ENCODE data around the gene WASHC4. TPM values are rescaled to one million over a fixed set of nuclear protein-coding genes. Genes with fewer than 3 reads are reported as not detected.

Gene WASHC4
- total RNA-seq, 2 experiments from 2014 or later = 48.4 to 50.1 TPM

- H3K27ac Mint-ChIP-seq = no peak overlapping the region
- H3K27me3 Mint-ChIP-seq = peaks cover 49% of the 10 kb centered on the region
- CTCF ChIA-PET = no interaction called here
- no peaks in the 10 kb centered on the region for H3K36me3 Mint-ChIP-seq (ENCODE audit: low read depth)
- POLR2A ChIA-PET = no interaction called here
- DNase-seq = no peak
- no peak overlapping the region for H3K4me3 Mint-ChIP-seq
- H3K4me1 Mint-ChIP-seq = peaks cover 10% of the 10 kb centered on the region
- H3K9me3 Mint-ChIP-seq = peaks cover 3% of the 10 kb centered on the region
Measured at GRCh38 chr12:105102673-105103072, 4.9 kb upstream of the WASHC4 start.

- Mint-ChIP-seq H3K4me1 (peaks cover 23% of the 10 kb centered on the region), H3K9me3 (peaks cover 3% of the 10 kb centered on the region), H3K27ac (no peak overlapping the region), H3K36me3 (ENCODE audit: low read depth) (peaks cover 1% of the 10 kb centered on the region), H3K27me3 (peaks cover 28% of the 10 kb centered on the region), H3K4me3 (no peak overlapping the region)
- POLR2A ChIA-PET = no interaction called here
- DNase-seq = no peak
- CTCF ChIA-PET = no interaction called here
Measured at GRCh38 chr12:105104762-105105161, 2.8 kb upstream of the WASHC4 start.

- peaks cover 19% of the 10 kb centered on the region for H3K27me3 Mint-ChIP-seq
- peaks cover 30% of the 10 kb centered on the region for H3K4me1 Mint-ChIP-seq
- H3K36me3 Mint-ChIP-seq (ENCODE audit: low read depth) = peaks cover 8% of the 10 kb centered on the region
- peaks cover 3% of the 10 kb centered on the region for H3K9me3 Mint-ChIP-seq
- ChIA-PET POLR2A (interaction anchor here (1.9 kb wide), 1 partner anchor 10 kb away, joined by 9 read pairs; no protein-coding TSS in a partner anchor), CTCF (no interaction called here)
- H3K27ac Mint-ChIP-seq = no peak overlapping the region
- peak overlapping the region; percentile 92 for H3K4me3 Mint-ChIP-seq
- DNase-seq = no peak
Measured at GRCh38 chr12:105106621-105107020, 910 bp upstream of the WASHC4 start.

- H3K9me3 Mint-ChIP-seq = peaks cover 3% of the 10 kb centered on the region
- H3K4me1 Mint-ChIP-seq = peaks cover 34% of the 10 kb centered on the region
- ChIA-PET CTCF (no interaction called here), POLR2A (interaction anchor here (1.0 to 2.6 kb wide), 10 partner anchors 8 to 1353 kb away, joined by 3 to 14 read pairs (median 4); partner anchors contain the start of genes APPL2, C12orf75 and NFYB)
- peaks cover 16% of the 10 kb centered on the region for H3K27me3 Mint-ChIP-seq
- peak overlapping the region; percentile 73 for H3K27ac Mint-ChIP-seq
- peak overlapping the region; percentile 92 for H3K4me3 Mint-ChIP-seq
- no peak for DNase-seq
- H3K36me3 Mint-ChIP-seq (ENCODE audit: low read depth) = peaks cover 13% of the 10 kb centered on the region
Measured at GRCh38 chr12:105107171-105107493, 399 bp upstream of the WASHC4 start.

DNA sequence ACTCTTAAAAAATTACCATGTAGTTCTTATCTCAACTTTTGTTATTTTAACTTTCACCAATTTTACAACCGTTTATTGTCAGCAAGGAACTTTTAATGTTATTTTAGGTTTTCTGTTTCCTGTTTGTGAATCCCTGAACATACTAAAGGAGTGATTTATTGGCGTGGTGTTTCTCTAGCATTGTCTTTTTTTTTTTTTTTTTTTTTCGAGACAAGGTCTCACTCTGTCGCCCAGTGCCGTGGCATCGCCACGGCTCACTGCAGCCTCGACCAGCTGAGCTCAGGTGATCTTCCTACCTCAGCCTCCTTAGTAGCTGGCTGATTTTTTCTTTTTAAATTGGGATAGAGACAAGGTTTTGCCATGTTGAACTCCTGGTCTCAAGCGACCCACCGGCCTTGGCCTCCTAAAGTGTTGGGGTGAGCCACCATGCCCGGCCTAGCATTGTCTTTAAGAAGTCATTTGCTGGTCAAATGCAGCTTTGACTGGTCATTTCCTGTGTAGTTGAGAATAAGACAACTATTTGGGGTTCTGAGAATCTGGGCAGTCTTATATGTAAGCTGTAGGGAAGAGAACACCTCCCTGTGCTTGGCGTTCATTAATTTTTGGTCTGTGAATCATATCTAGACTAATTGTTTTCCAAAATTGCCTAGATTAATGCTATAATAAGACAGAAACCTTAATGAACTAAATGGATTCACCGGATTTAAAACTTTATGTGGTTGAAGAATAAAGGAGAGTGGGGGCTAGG is 2.1 kb downstream of the WASHC4 start:
- H3K4me1 Mint-ChIP-seq = peaks cover 44% of the 10 kb centered on the region
- H3K4me3 Mint-ChIP-seq = peak overlapping the region; percentile 92
- POLR2A ChIA-PET = interaction anchor here (1.5 to 2.6 kb wide), 4 partner anchors 26 to 1180 kb away, joined by 3 to 14 read pairs (median 5); partner anchors contain the start of genes APPL2, EID3 and HSP90B1
- peaks cover 30% of the 10 kb centered on the region for H3K36me3 Mint-ChIP-seq (ENCODE audit: low read depth)
- peaks cover 5% of the 10 kb centered on the region for H3K27me3 Mint-ChIP-seq
- H3K9me3 Mint-ChIP-seq = peaks cover 3% of the 10 kb centered on the region
- no peak for DNase-seq
- H3K27ac Mint-ChIP-seq = peak overlapping the region; percentile 96
- CTCF ChIA-PET = interaction anchor here (0.9 kb wide), 1 partner anchor 20 kb away, joined by 3 read pairs; no protein-coding TSS in a partner anchor

GRCh38 chr12:105110851-105111250 is 3.3 kb downstream of the WASHC4 start:
- Mint-ChIP-seq H3K36me3 (ENCODE audit: low read depth) (peaks cover 41% of the 10 kb centered on the region), H3K4me3 (no peak overlapping the region), H3K27ac (no peak overlapping the region), H3K4me1 (peaks cover 47% of the 10 kb centered on the region), H3K9me3 (no peaks in the 10 kb centered on the region), H3K27me3 (no peaks in the 10 kb centered on the region)
- ChIA-PET POLR2A (no interaction called here), CTCF (no interaction called here)
- no peak for DNase-seq

- POLR2A ChIA-PET = no interaction called here
- DNase-seq = no peak
- H3K9me3 Mint-ChIP-seq = no peaks in the 10 kb centered on the region
- H3K27ac Mint-ChIP-seq = no peak overlapping the region
- H3K36me3 Mint-ChIP-seq (ENCODE audit: low read depth) = peaks cover 58% of the 10 kb centered on the region
- peaks cover 42% of the 10 kb centered on the region for H3K4me1 Mint-ChIP-seq
- H3K27me3 Mint-ChIP-seq = no peaks in the 10 kb centered on the region
- H3K4me3 Mint-ChIP-seq = no peak overlapping the region
- CTCF ChIA-PET = no interaction called here
Measured at GRCh38 chr12:105113094-105113493, 5.6 kb downstream of the WASHC4 start.

DNA sequence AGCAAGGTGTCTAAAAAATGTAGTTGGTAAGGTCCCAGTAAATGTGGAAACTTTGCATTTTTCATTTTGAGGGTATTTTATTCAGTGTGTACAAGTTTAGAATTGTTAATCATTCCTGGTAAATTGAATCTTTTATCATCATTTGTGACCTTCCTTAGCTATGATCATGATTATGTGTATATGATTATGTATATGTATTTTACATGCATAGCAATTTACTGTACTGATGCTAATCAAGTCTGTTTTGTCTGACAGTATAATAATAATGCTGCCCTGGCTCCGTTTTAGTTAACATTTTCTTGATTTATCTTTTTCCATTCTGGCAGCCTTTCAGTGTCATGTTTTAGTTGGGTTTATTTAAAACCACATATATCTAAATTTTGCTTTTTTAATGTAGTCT is 9.4 kb downstream of the WASHC4 start:
- Mint-ChIP-seq H3K27me3 (no peaks in the 10 kb centered on the region), H3K4me3 (no peak overlapping the region), H3K9me3 (no peaks in the 10 kb centered on the region), H3K27ac (no peak overlapping the region), H3K36me3 (ENCODE audit: low read depth) (peaks cover 81% of the 10 kb centered on the region), H3K4me1 (peaks cover 18% of the 10 kb centered on the region)
- DNase-seq = no peak
- POLR2A ChIA-PET = interaction anchor here (2.8 kb wide), 1 partner anchor 9 kb away, joined by 9 read pairs; the partner anchor contains the start of gene WASHC4
- CTCF ChIA-PET = interaction anchor here (0.9 kb wide), 1 partner anchor 8 kb away, joined by 3 read pairs; no protein-coding TSS in a partner anchor

DNA sequence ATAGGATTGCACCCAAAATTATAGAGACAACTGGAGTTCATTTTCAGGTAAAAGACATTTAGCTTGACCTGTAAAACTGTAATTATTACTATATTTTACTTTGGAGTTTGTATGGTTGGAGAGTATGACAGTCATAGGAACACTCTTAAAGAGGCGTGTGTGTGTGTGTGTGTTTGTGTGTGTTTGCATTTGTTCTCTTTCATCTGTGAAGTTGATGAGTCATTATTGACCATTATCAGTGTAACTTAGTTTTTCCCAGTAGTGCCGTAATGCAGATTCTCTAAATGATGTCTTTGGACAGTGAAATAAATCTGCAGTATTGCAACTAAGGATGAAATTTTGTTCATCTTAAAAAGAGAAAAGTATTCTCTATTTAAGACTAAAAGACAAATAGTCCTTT is 13.0 kb downstream of the WASHC4 start:
- Mint-ChIP-seq H3K36me3 (ENCODE audit: low read depth) (peaks cover 73% of the 10 kb centered on the region), H3K9me3 (no peaks in the 10 kb centered on the region), H3K27ac (no peak overlapping the region), H3K4me1 (peaks cover 11% of the 10 kb centered on the region), H3K27me3 (no peaks in the 10 kb centered on the region), H3K4me3 (no peak overlapping the region)
- DNase-seq = no peak
- POLR2A ChIA-PET = interaction anchor here (1.1 kb wide), 1 partner anchor 9 kb away, joined by 5 read pairs; no protein-coding TSS in a partner anchor
- CTCF ChIA-PET = no interaction called here

GRCh38 chr12:105138248-105138647 is 30.7 kb downstream of the WASHC4 start:
- DNase-seq = no peak
- H3K36me3 Mint-ChIP-seq (ENCODE audit: low read depth) = peaks cover 69% of the 10 kb centered on the region
- no peak overlapping the region for H3K4me3 Mint-ChIP-seq
- POLR2A ChIA-PET = no interaction called here
- CTCF ChIA-PET = no interaction called here
- no peak overlapping the region for H3K27ac Mint-ChIP-seq
- no peaks in the 10 kb centered on the region for H3K9me3 Mint-ChIP-seq
- H3K4me1 Mint-ChIP-seq = no peaks in the 10 kb centered on the region
- H3K27me3 Mint-ChIP-seq = no peaks in the 10 kb centered on the region

DNA sequence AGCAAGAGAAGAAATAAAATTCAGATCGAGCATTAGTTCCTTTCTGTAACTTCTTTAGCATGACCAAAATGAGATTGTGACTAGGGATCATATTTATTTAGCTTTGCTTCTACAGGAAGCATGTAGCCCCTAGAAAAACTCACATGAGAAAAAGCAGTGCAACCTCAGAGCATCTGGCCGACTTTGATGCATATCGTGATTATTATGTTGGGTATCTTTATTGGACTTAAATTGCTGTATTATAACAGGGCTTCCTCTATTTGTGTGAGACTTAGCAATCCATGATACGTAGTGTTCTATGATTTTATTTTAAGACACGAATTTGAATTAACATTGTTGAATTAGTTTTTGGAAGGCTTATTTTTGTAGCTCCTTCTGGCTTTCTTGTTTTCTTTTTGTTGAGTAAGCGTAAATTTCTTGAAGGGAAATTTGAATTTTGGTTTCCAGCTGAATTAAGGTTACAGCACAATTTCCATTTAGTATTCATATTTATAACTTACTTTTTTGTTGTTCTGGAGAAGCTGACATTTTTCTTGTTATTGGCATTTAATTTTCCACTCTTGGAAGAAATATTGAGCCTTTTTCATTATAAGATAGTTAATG is 33.9 kb downstream of the WASHC4 start:
- Mint-ChIP-seq H3K9me3 (no peaks in the 10 kb centered on the region), H3K4me1 (no peaks in the 10 kb centered on the region), H3K27ac (no peak overlapping the region), H3K36me3 (ENCODE audit: low read depth) (peaks cover 50% of the 10 kb centered on the region), H3K27me3 (no peaks in the 10 kb centered on the region), H3K4me3 (no peak overlapping the region)
- ChIA-PET POLR2A (no interaction called here), CTCF (no interaction called here)
- DNase-seq = no peak

- CTCF ChIA-PET = no interaction called here
- no peaks in the 10 kb centered on the region for H3K27me3 Mint-ChIP-seq
- H3K4me3 Mint-ChIP-seq = no peak overlapping the region
- peaks cover 50% of the 10 kb centered on the region for H3K36me3 Mint-ChIP-seq (ENCODE audit: low read depth)
- no peaks in the 10 kb centered on the region for H3K9me3 Mint-ChIP-seq
- POLR2A ChIA-PET = no interaction called here
- no peak overlapping the region for H3K27ac Mint-ChIP-seq
- DNase-seq = no peak
- no peaks in the 10 kb centered on the region for H3K4me1 Mint-ChIP-seq
Measured at GRCh38 chr12:105142259-105142658, 34.7 kb downstream of the WASHC4 start.

- ChIA-PET POLR2A (interaction anchor here (0.8 kb wide), 1 partner anchor 16 kb away, joined by 3 read pairs; no protein-coding TSS in a partner anchor), CTCF (no interaction called here)
- H3K4me1 Mint-ChIP-seq = no peaks in the 10 kb centered on the region
- H3K9me3 Mint-ChIP-seq = no peaks in the 10 kb centered on the region
- no peak overlapping the region for H3K27ac Mint-ChIP-seq
- H3K4me3 Mint-ChIP-seq = no peak overlapping the region
- peaks cover 49% of the 10 kb centered on the region for H3K36me3 Mint-ChIP-seq (ENCODE audit: low read depth)
- no peaks in the 10 kb centered on the region for H3K27me3 Mint-ChIP-seq
- DNase-seq = no peak
Measured at GRCh38 chr12:105156260-105156659, 48.7 kb downstream of the WASHC4 start.

DNA sequence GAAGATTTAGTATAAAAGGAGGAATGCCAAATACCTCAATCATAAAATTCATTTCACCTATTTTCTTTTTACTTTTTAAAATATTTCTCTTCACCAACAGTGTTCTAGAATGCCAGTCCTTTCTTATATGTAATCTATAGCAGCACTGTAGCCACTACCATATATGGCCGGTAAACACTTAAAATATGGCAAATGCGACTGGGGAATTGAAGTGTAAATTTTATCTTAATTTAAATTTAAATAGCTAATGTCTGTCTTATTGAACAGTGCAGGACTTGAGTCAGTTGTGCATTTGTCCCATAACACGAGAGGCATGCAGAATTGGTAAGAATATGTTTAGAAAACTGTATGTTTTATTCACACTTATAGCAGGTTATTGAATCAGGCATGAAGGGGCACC is 50.1 kb downstream of the WASHC4 start:
- Mint-ChIP-seq H3K4me3 (no peak overlapping the region), H3K36me3 (ENCODE audit: low read depth) (peaks cover 56% of the 10 kb centered on the region), H3K27me3 (no peaks in the 10 kb centered on the region), H3K9me3 (no peaks in the 10 kb centered on the region), H3K27ac (no peak overlapping the region), H3K4me1 (no peaks in the 10 kb centered on the region)
- ChIA-PET CTCF (no interaction called here), POLR2A (no interaction called here)
- no peak for DNase-seq
